ENCODE measurements around the gene ADSL.

ADSL gene

GRCh38 chr22:40436505-40437431 lies 90.5 kb downstream of the ADSL start:
- H3K36me3 ChIP-seq (ENCODE audit: insufficient read depth, low read length), result peaks cover 8% of the 10 kb centered on the region
- no peak overlapping the region for H3K4me3 ChIP-seq (ENCODE audit: low read length)
- H2AFZ ChIP-seq (ENCODE audit: low read depth, low read length), result no peak overlapping the region
- no peaks in the 10 kb centered on the region for H3K4me1 ChIP-seq (ENCODE audit: insufficient read depth, low read length)
- H3K27me3 ChIP-seq (ENCODE audit: insufficient read depth, low read length), result no peaks in the 10 kb centered on the region
- no peaks in the 10 kb centered on the region for H3K9me3 ChIP-seq (ENCODE audit: low read length)

Data from neuron (in vitro differentiated cells).